SU-DHL-6 (cell line): ENCODE data around the gene HADH.

Experiments
- H2AFZ ChIP-seq: fragments of 200-600 bp; sonication (generic); 2 replicates; pipeline ENCODE4 v1.6.1; 2014; ENCODE audit warnings: low read depth, mild to moderate bottlenecking, moderate library complexity, mixed read lengths, antibody characterized with exemption, low read length; ENCODE audit not compliant: severe bottlenecking
- H3F3A ChIP-seq: fragments of 200-600 bp; shearing (Covaris generic); 2 replicates; pipeline ENCODE4 v1.6.0; 2016; ENCODE audit warnings: antibody characterized with exemption, mild to moderate bottlenecking; ENCODE audit not compliant: insufficient read depth
- H3K27ac ChIP-seq: fragments of 200-600 bp; sonication (generic); 2 replicates; pipeline ENCODE4 v1.5.1; 2016; ENCODE audit warnings: low read depth, mild to moderate bottlenecking, low read length, moderate library complexity, mixed read lengths
- H3K27me3 ChIP-seq: fragments of 200-600 bp; sonication (generic), shearing (Covaris generic); 2 replicates; pipeline ENCODE4 v1.6.0; 2014; ENCODE audit warnings: mild to moderate bottlenecking, low read length
- H3K36me3 ChIP-seq: fragments of 200-600 bp; sonication (generic); 2 replicates; pipeline ENCODE4 v1.6.1; 2014; ENCODE audit warnings: mild to moderate bottlenecking, low read length, mixed read lengths
- H3K4me2 ChIP-seq: fragments of 300-600, 200-600 bp; shearing (Covaris generic), sonication (generic); 2 replicates; pipeline ENCODE4 v1.6.0; 2014; ENCODE audit warnings: low read length, low read depth, mild to moderate bottlenecking; ENCODE audit not compliant: poor library complexity, severe bottlenecking
- H3K4me3 ChIP-seq: fragments of 200-600 bp; sonication (generic); 2 replicates; pipeline ENCODE4 v1.5.1; 2014; ENCODE audit warnings: antibody characterized with exemption, low read length, mild to moderate bottlenecking, mixed read lengths; ENCODE audit not compliant: insufficient read depth, poor library complexity, severe bottlenecking
- H3K79me2 ChIP-seq: fragments of 200-600 bp; sonication (generic); 2 replicates; pipeline ENCODE4 v1.6.1; 2014; ENCODE audit warnings: mild to moderate bottlenecking, low read length, moderate library complexity; ENCODE audit not compliant: insufficient read depth
- H3K9ac ChIP-seq: fragments of 200-600 bp; sonication (generic); 2 replicates; pipeline ENCODE4 v1.7.0; 2014; ENCODE audit warnings: mild to moderate bottlenecking, low read length
- H3K9me2 ChIP-seq: fragments of 200-600 bp; sonication (generic); replicated peaks from 2 replicates; pipeline ENCODE4 v1.6.1; 2014; ENCODE audit warnings: low read length; ENCODE audit not compliant: insufficient read depth
- H3K9me3 ChIP-seq: fragments of 200-600 bp; sonication (generic); 2 replicates; pipeline ENCODE4 v1.6.1; 2014; ENCODE audit warnings: low read length, mixed read lengths; ENCODE audit not compliant: insufficient read depth
- H4K20me1 ChIP-seq: fragments of 200-600 bp; sonication (generic); 2 replicates; pipeline ENCODE4 v1.6.1; 2014; ENCODE audit warnings: low read depth, mild to moderate bottlenecking, antibody characterized with exemption, low read length, moderate library complexity, mixed read lengths
- CTCF ChIP-seq: fragments of 200-600 bp; sonication (generic); IDR thresholded peaks from one replicate; pipeline ENCODE4 v1.5.1; 2017; ENCODE audit warnings: antibody characterized with exemption, mild to moderate bottlenecking, low read length, moderate library complexity; ENCODE audit not compliant: insufficient read depth, poor library complexity, severe bottlenecking
- EZH2phosphoT487 ChIP-seq: fragments of 200-600 bp; sonication (generic), shearing (Covaris generic); conservative IDR thresholded peaks from 2 replicates; pipeline ENCODE4 v1.6.1; 2018; ENCODE audit warnings: mild to moderate bottlenecking, antibody characterized with exemption, low read length, moderate library complexity, mixed read lengths

HADH gene

GRCh38 chr4:108037884-108038283 lies 48.2 kb downstream of the HADH start:
- Histone ChIP-seq H3K27me3 (no peaks in the 10 kb centered on the region), H2AFZ (no peak overlapping the region), H3K9me2 (no peaks in the 10 kb centered on the region), H3K36me3 (no peaks in the 10 kb centered on the region), H4K20me1 (no peaks in the 10 kb centered on the region), H3K79me2 (no peaks in the 10 kb centered on the region), H3K27ac (peak overlapping the region; percentile 100), H3K4me2 (peak overlapping the region; percentile 40), H3K9ac (peak overlapping the region; percentile 23), H3F3A (peaks cover 31% of the 10 kb centered on the region), H3K9me3 (no peaks in the 10 kb centered on the region), H3K4me3 (no peak overlapping the region)
- no peak for TF ChIP-seq CTCF
- TF ChIP-seq EZH2phosphoT487 = no peak

- Histone ChIP-seq H3K36me3 (peaks cover 3% of the 10 kb centered on the region; the same call in 1 of the 2 replicates), H3K4me2 (no peak overlapping the region), H2AFZ (no peak overlapping the region), H3K79me2 (no peaks in the 10 kb centered on the region), H3F3A (peaks cover 5% of the 10 kb centered on the region; the same call in 1 of the 2 replicates), H3K9me3 (no peaks in the 10 kb centered on the region), H3K9me2 (no peaks in the 10 kb centered on the region), H3K27ac (peak overlapping the region; percentile 43; the same call in 1 of the 2 replicates), H3K27me3 (no peaks in the 10 kb centered on the region), H3K4me3 (no peak overlapping the region), H3K9ac (no peak overlapping the region), H4K20me1 (no peaks in the 10 kb centered on the region)
- no peak for TF ChIP-seq CTCF
- no peak for TF ChIP-seq EZH2phosphoT487
Observed at GRCh38 chr4:108042927-108043326, 53.2 kb downstream of the HADH start.

DNA sequence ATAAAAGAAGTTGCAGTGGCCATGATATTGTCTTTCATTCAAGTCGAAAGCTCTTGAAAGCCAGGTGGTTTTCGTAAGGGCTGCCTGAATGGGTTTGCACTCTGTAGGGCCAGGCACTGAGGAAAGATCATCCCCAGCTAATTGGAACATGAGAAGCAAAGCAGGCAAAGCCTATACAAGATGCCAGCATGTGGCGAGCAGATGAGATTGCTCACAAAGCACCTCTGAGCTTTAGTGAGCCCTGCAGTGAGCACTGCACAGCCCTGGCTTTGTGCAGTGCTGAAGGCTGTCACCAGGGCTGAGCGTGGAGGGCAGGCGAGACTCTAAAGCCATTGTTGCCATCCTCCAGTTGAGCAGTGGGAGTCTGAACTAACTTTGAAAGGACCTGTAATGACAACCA lies 53.8 kb downstream of the HADH start:
- no peaks in the 10 kb centered on the region for H3K79me2 ChIP-seq
- H4K20me1 ChIP-seq = no peaks in the 10 kb centered on the region
- no peak overlapping the region for H3K9ac ChIP-seq
- peaks cover 1% of the 10 kb centered on the region; the same call in 1 of the 2 replicates for H3F3A ChIP-seq
- H3K9me2 ChIP-seq = no peaks in the 10 kb centered on the region
- peaks cover 3% of the 10 kb centered on the region; the same call in 1 of the 2 replicates for H3K36me3 ChIP-seq
- H3K9me3 ChIP-seq = no peaks in the 10 kb centered on the region
- no peak overlapping the region for H3K4me2 ChIP-seq
- no peak overlapping the region for H3K4me3 ChIP-seq
- H3K27ac ChIP-seq = peak overlapping the region; percentile 43
- no peaks in the 10 kb centered on the region for H3K27me3 ChIP-seq
- no peak overlapping the region for H2AFZ ChIP-seq
- no peak for TF ChIP-seq CTCF
- TF ChIP-seq EZH2phosphoT487 = no peak
